ENCODE data around the gene ZDHHC11B.
A peak's percentile ranks its signal among the peaks of the same experiment; 100 is the strongest.
"Not testable (repeated sequence)": the region's sequence is repeated elsewhere in the genome, so short reads cannot be mapped to it uniquely, and the experiment has no call there.

The ZDHHC11B gene

DNA sequence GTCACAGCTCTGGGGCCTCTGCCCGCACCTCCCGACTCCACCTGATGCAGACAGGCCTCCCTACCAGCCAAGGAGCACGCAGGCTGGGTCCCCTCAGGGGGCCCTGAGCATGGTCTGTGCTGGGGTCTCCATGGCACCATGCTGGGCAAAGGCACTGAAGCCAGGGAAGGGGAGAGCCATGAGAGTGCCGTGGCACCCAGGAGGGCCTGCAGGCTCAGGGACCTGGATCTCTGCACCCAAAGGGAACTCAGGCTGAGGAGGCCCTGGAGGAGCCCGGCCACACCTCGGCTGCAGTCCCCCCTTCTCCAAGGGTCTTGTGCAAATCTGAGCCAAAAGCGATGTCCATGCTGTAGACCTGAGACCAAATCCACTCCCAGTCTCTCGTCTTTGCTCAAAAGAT, 32.5 kb downstream of the ZDHHC11B start:
- not testable (repeated sequence) for DNase-seq

DNA sequence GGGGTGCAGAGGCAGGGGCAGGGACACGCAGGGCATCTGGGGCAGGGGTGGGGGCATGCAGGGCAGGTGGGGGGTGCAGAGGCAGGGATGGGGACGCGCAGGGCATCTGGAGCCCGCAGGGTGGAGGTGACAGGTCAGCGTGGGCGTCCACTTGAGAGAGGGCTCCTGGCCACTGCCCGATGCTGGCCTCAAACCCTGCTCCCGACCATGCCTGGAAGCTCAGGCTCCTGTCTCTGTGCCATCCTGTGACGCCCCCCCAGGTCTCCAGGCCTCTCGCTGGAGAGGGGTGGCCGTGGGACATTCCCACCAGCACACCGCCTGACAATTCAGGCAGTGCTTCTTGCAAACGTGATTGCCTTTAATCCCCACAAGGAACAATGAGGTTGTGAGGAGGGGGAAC, 33.0 kb downstream of the ZDHHC11B start:
- no peak for DNase-seq

DNA sequence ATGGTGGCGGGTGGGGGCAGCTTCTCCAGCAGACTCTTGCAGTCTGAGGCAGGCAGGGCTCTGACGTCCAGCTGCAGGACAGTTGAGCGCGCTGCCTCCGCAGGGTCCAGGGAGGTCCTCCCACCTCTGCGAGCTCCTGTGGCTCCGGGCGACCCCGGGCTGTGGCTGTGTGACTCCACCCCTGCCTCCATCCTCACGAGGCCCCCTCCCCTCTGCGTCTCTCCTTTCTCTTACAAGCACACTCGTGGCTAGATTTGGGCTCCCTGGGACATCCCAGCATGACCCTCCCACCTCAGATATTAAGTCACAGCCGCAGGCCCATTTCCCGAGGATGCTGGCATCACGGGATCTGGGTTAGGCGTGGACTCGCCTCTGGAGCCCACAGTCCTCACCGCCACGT, 34.3 kb downstream of the ZDHHC11B start:
- DNase-seq = not testable (repeated sequence)

DNA sequence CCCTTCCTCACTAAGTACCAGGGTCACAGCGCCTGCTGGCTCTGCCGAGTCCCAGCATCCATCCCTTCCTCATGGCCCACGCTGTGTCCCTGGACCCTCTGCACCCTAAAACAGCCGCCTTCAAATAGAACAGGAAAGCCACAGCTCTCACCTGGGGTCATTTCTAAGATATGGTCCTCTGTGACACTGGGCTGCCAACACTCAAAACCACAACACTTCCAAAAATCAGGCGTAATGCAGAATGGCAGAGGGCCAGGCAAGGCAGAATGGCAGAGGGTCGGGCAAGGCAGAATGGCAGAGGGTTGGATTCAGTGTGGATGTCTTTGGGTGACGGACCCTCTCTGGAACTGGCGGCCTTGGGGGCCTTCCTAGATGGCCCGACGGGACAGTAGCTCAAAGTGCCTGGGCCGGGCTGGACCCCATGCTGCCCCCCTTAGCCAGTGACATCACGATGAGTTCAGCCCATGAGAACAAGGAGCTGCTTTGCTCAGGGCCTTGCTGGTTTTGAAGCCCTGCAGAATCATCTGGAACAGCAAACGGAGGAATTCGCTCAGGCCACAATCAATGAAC, 35.3 kb downstream of the ZDHHC11B start:
- no peak for DNase-seq

DNA sequence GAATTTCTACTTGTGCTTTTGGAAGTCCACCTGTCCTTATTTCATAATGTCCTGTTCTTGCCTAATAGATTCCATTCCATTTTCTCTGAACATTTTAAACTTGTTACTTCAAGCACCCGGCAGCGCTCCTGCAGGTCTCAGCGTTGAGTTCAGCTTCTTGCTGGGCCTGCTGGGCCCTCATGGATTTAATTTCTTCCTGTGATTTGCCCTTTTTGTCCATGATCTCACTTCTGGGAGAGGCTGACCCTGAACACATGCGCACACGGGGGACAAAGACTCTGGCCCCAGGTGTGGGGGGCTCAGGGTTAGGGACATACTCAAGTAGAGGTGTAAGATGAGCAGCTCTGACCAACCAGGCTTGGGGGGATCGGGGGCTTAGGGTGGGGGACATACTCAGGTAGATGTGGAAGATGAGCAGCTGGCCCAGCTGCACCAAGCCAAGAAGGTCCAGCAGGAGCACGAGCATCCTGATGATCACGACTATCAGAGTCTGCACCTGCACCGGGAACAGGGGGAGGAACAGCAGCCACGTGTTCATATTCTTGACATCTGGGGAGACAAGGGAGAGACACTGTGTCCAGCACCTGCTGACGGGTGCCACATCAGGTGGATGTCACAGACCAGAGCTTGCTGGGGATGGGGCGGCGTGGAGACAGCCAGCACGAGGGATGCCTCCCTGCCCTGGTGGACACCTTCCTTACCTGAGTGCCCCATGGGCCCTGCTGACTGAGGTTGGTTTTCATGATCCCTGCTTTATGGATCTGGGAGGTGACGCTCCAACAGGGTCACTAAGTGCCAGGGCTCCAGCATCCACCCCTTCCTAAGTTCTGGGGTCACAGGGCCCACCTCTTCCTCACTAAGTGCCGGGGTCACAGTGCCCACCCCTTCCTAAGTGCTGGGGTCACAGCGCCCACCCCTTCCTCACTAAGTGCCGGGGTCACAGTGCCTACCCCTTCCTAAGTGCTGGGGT, 36.2 kb downstream of the ZDHHC11B start:
- DNase-seq = not testable (repeated sequence)

DNA sequence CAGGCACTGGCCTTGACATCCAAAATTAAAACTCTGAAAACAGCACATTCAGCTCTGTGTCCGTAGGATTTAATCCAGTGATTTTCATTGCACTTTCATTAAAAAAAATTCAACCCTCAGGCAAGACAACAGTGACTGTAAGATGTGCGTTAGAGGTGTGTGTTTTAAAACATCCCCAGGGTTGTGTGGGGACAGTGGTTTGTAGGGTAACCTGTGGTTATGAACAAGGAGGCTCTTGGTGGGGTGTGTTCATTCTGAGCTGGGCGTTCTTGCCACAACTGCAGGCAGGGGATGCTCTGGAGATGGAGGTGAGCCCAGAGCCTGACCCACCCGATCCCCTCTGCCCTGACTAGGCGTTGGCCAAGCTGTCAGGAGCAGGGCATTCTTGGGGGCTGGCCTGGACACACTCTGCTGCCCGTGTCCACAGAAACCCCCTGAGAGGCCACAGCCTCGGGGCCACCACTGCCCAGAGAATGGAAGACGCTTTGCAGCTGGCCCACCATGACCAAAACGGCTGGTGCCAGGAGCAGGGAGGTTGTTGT, 37.2 kb downstream of the ZDHHC11B start:
- DNase-seq = not testable (repeated sequence)

DNA sequence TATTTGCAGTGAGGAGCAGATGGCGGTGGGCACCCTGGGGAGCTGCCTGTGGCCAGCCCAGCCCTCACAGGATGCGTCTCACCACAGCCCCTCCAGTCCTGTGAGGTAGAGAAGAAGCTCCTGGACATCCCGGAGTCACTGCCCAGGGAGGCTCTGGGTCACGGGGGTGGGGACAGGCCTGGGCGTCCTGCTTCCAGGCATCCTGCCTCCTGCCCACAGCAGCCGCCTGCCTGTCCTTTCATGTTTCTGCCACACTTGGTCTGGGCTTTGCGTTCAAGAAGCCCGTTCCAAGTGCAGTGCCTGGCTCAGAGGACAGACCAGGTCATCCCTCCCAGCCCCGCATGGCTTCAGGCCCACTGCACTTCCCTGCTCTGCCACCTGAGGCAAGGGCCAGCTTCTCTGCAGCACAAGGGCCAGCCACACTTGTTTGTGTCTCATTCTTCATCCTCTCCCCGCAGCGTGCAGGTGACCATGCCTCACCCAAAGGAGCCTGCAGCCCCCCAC, 38.2 kb downstream of the ZDHHC11B start:
- no peak for DNase-seq

DNA sequence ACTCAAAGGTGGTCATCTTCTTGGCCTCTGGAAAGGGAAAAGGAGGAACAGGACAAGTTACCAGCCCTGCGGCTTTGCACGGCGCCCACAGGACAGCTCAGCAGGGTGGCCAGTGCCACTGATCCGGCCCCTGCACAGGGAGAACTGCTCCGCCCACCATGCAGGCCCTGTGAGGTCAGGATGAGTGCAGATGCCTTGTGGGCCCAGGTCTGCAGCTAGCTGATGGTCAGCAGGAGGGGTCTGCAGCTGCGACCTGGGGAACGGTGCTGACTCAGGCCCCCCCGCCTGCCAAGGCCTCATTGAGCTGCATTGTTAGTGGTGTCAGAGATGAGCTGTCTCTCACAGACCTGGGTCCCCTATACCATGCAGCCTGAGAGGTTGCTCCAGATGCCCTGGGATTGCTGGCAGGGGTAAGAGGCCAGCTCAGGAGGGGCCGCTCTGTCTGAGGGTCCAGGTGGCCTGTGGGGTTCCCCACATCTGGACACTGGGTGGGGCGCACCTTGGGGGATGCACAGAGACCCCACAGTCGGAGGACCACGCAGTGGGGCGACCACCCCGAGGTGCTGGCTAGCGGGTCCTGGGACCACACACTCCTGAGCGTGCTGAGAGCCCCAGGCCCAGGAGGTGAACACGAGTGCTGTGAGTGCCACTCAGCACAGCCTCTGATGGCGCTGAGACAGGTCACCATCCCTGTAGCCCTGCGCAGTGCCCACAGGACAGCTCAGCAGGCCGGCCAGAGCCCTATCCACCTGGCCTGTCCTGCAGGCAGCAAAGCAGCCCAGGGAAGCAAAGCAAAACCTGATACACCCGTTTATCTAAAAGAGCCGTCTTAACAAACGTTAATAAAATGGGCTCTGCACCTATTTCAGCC, 39.0 kb downstream of the ZDHHC11B start:
- DNase-seq = not testable (repeated sequence)

DNA sequence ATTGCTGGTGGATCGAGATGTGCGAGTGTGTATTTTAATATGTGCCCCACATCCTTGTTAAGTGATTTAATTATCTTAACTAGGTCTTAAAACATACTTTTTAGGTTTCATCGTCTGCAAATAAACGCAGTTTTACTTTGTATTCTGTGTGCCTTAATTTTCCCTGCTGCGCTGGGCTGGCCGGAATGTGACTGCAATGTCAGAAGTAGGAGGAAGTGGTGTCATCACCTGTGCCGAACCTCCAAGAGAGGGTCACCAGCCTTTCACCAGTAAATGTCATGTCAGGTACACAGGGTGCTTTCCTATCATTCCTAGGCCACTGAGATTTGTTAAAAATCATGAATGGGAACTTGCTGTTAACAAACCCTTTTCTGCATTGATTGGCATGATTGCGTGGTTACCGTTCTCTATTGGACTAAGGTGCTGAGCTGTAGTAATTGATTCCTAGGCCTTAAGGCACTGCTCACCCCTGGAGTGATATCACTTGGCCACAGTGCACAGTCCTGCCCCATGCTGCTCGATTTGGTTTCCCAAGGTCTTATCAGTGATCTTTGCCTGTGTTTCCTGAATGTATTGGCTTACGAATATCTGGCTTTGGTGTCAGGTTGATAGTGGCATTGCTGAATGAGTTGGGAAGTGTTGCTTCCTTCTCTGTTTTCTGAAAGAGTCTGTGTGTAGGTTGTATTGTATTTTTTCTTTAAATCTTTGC, 40.7 kb downstream of the ZDHHC11B start:
- DNase-seq = peak; percentile 24

DNA sequence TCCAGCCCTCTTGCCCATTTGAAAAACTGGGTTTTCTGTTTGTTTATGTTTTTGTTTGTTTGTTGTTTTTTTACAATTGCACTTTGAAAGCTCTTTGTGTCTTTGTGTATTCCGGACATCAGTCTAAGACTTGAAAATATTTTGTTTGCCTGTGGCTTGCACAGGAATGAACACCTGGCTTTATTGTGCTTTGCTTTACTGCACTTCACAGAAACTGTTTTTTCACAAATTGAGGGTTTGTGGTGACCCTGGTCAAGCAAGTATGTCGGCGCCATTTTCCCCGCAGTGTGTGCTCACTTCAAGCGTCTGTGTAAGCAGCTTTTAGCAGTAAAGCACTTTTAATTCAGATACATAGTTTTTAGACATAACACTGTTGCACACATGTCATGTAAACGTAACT, 42.3 kb downstream of the ZDHHC11B start:
- not testable (repeated sequence) for DNase-seq

DNA sequence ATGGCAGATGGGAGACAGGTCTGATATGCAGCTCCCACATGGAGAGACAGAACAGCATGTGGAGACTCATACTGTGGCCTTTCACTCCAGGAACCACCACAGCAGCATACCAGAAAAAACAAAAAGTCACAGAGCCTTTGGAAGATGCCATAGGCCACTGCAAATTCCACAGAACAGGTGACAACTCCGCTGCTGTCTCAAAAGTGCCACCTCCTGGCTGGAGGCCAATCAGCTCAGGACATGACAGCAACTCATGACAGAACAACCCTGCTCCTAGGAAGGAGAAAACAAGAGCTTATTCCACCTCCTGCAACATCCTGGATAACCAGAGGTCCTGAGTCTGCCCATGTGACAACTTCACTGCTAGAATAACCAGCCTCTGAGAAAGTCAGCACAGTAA, 50.4 kb downstream of the ZDHHC11B start:
- DNase-seq = not testable (repeated sequence)

DNA sequence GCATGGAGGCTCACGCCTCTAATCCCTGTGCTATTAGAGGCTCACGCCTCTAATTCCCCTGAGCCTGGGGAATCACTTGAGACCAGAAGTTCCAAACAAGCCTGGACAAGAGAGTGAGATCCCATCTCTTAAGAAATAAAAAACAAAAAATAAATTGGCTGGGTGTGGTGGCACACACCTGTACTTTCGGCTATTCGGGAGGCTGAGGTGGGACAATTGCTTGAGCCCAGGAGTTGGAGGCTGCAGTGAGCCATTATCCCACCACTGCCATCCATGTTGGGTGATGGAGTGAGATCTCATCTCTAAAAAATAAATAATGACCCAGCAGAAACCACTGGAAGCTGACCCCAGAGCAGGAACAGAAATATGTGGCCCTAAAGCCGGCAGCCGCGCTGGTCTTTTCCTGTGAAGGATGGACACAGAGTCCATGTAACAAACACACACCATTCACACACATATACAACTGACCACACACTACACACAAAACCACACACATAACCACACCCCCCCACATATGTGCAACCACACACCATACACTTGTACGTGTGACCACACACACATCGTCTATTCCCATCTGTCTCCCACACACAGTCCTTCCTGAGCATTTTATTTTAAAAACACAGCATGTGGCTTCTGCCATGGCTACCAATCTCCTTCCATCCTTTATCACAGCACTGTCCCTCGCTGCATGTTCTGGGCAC, 51.6 kb downstream of the ZDHHC11B start:
- not testable (repeated sequence) for DNase-seq

DNA sequence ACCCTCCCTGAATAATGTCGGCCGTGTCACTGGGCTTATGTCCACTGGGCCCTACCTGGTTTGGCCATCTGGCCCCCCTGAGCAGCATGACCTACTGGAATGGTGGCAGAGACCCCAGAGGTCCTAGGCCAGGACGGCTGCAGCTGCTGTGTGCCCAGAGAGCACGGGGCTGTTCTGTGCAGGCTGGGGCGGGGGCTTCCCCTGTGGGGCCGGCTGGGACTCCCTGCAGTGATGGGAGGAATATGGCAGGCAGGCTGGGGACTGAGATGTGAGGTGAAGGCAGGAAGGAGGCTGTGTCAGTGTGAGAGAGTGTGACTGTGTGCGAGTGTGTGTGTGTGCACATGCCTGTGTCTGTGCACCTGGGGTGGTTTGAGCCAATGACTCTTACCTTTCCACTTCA, 55.3 kb downstream of the ZDHHC11B start:
- not testable (repeated sequence) for DNase-seq

DNA sequence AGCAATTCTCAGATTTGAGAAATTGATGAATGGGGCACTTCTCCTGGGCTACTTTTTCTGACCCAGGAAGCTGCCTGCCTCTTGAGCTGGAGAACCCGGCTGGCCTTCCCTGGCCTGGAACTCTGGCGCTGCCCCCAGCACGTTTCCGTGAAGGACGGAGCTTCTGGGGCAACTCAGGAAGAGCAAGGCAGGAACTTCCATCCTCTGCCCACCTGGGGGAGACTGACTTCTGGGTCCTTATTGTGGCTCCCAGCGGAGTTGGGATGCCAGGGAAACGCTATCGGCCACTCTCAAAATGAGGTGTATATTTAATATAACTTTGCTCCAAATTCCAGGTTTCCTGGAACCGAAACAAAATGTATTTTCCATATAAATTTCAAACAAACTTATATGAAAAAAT, 57.4 kb downstream of the ZDHHC11B start:
- not testable (repeated sequence) for DNase-seq

DNA sequence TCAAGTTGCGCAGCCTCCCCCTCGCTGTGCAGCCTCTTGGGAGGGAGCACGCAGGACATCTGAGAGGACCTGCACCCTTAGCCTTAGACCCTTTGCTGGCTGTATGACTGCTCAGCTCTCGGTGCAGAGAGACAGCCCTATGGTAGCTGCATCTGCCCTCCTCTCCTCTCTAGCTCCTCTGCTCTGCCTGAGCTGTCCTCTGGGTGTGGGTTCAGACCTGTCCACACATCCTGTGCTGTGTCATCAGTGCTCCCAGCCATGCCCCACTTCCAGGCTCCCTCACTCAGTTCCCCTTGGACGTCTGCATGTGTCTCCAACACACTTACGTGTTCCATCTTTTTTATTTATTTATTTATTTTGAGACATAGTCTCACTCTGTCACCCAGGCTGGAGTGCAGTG, 60.7 kb downstream of the ZDHHC11B start:
- DNase-seq = not testable (repeated sequence)

DNA sequence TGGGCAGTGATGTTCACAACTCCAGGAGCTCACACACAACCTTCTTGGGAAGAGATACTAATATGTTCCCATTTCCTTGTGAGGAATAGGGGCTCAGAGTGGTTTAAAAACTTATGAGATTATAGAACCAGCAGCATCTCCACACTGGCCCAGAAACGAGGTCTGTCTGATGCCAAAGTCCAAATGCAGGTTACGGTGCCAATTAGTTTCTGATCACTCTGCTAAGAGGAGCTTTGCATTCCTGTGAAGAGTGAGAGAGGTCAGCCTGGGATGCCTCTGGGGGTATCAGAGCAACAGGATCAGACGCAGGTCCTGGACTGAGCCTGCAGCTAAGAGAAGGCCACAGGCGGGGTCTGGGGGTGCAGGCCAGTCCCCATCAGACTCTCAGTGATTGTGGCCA, 61.2 kb downstream of the ZDHHC11B start:
- not testable (repeated sequence) for DNase-seq

DNA sequence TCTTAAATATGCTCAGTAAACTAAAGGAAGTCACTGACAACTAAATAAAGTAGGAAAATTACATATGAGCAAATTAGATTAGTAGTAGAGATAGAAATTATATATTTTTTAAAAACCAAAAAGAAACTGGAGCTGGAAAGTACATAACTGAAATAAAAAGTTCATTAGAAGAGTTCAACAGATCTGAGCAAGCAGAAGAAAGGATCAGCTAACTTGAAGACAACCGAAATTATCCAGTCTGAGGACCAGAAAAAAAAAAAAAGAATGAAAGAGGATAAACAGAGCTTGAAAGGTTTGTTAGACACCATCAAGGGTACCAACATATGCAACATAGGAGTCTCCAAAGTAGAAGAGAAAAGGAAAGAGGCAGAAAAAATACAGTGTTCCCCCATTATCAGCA, 65.2 kb downstream of the ZDHHC11B start:
- not testable (repeated sequence) for DNase-seq

DNA sequence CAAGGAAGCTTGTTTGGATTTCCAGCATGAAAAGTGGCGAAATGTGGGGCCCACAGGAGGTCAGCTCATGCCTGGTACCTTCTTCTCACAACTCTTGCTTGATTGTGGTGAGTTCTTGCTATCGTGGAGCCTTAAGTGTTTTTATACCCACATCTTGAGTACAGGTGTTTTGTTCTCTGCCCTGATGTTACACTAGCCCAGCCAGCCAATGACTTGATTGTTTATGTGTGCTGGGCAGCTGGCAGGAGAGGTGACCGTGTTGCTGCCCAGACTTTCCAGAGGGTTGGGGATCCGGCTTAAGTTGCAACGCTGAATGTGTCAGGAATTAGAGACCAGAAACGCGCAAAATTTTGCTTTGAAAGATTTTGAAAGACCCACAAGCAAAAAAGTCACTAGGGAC, 67.4 kb downstream of the ZDHHC11B start:
- no peak for DNase-seq

DNA sequence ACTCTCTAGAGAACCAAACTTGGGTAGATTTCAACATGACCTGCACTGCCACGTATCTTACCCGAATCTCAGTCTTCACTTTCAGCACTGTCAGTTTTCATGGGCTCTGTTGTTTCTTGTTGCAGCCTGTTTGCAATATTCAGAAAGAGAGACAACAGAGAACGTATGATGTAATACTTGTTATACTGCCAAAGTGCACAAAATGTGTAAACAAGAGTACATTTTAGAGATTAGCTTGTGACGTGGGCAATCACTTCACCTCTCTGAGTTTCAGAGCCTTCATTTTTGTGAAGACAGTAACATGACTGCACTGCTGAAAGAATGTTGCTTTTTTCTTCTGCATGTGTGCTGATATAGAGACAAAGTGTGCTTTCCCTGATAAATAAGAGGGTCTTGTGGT, 67.8 kb downstream of the ZDHHC11B start:
- not testable (repeated sequence) for DNase-seq

DNA sequence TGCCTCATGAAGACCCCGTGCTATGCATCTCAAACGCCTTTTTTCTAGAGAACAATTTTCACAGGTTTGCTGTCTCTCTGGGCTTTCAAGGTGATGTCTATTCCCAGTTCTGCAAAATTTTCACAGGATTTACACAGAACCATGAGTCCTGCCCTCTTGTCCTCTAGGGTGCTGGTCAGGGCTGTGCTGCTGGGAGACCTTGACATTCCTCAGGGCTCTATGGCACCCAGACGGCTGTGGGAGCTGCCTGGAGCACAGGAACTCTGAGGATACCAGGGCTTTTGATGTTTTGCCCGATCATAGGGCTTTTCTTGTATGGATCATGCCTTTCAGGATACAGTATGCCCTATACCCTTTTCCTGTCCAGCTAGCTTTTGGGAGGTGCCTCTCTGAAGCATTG, 68.9 kb downstream of the ZDHHC11B start:
- not testable (repeated sequence) for DNase-seq

Measured in hematopoietic multipotent progenitor cell treated with erythropoietin and hydrocortisone succinate and interleukin-3 and kit ligand, for 4 days (in vitro differentiated cells).